Measurements from ENCODE around the gene PLET1.

Gene PLET1

GRCh38 chr11:112255067-112255720, 5.5 kb downstream of the PLET1 start:
- Histone ChIP-seq H3K27me3 (ENCODE audit: insufficient read depth, low read length) (no peaks in the 10 kb centered on the region; the same call in 1 of the 2 replicates), H2AFZ (ENCODE audit: low read length) (no peak overlapping the region), H3K4me2 (ENCODE audit: low read length) (no peak overlapping the region), H3K9me3 (ENCODE audit: low read length) (no peaks in the 10 kb centered on the region), H3K9ac (ENCODE audit: low read length) (no peak overlapping the region), H3K4me1 (ENCODE audit: insufficient read depth, low read length, severe bottlenecking) (no peaks in the 10 kb centered on the region), H3K9me2 (ENCODE audit: low read depth, low read length) (no peaks in the 10 kb centered on the region), H3K79me2 (ENCODE audit: insufficient read depth, low read length) (no peaks in the 10 kb centered on the region), H3K4me3 (ENCODE audit: low read depth, low read length, poor library complexity, severe bottlenecking) (no peak overlapping the region), H3F3A (ENCODE audit: insufficient read depth, low read length) (no peaks in the 10 kb centered on the region), H3K27ac (ENCODE audit: low read depth, low read length, poor library complexity, severe bottlenecking) (no peak overlapping the region), H4K20me1 (ENCODE audit: insufficient read depth, low read length) (no peaks in the 10 kb centered on the region), H3K36me3 (ENCODE audit: insufficient read depth, low read length) (no peaks in the 10 kb centered on the region)
- TF ChIP-seq EZH2 (IDR thresholded peaks at IDR 0.05; ENCODE audit: borderline replicate concordance, low read length): no peak
- no peak for TF ChIP-seq CTCF (IDR thresholded peaks at IDR 0.05; ENCODE audit: low read length)

- Histone ChIP-seq H3K9me2 (ENCODE audit: low read depth, low read length) (no peaks in the 10 kb centered on the region), H3K36me3 (ENCODE audit: insufficient read depth, low read length) (no peaks in the 10 kb centered on the region), H3K4me2 (ENCODE audit: low read length) (no peak overlapping the region), H3K4me3 (ENCODE audit: low read depth, low read length, poor library complexity, severe bottlenecking) (no peak overlapping the region), H3K27ac (ENCODE audit: low read depth, low read length, poor library complexity, severe bottlenecking) (no peak overlapping the region), H4K20me1 (ENCODE audit: insufficient read depth, low read length) (no peaks in the 10 kb centered on the region), H3K9me3 (ENCODE audit: low read length) (no peaks in the 10 kb centered on the region), H3K4me1 (ENCODE audit: insufficient read depth, low read length, severe bottlenecking) (no peaks in the 10 kb centered on the region), H3K27me3 (ENCODE audit: insufficient read depth, low read length) (no peaks in the 10 kb centered on the region; the same call in 1 of the 2 replicates), H3F3A (ENCODE audit: insufficient read depth, low read length) (no peaks in the 10 kb centered on the region), H3K79me2 (ENCODE audit: insufficient read depth, low read length) (no peaks in the 10 kb centered on the region), H2AFZ (ENCODE audit: low read length) (no peak overlapping the region), H3K9ac (ENCODE audit: low read length) (no peak overlapping the region)
- TF ChIP-seq CTCF (IDR thresholded peaks at IDR 0.05; ENCODE audit: low read length) (no peak), EZH2 (IDR thresholded peaks at IDR 0.05; ENCODE audit: borderline replicate concordance, low read length) (no peak)
Measured at GRCh38 chr11:112253605-112254242, 6.9 kb downstream of the PLET1 start.

- Histone ChIP-seq H3K27ac (ENCODE audit: low read depth, low read length, poor library complexity, severe bottlenecking) (no peak overlapping the region), H3K9ac (ENCODE audit: low read length) (no peak overlapping the region), H3K4me3 (ENCODE audit: low read depth, low read length, poor library complexity, severe bottlenecking) (no peak overlapping the region), H2AFZ (ENCODE audit: low read length) (no peak overlapping the region), H3K36me3 (ENCODE audit: insufficient read depth, low read length) (no peaks in the 10 kb centered on the region), H3K79me2 (ENCODE audit: insufficient read depth, low read length) (no peaks in the 10 kb centered on the region), H4K20me1 (ENCODE audit: insufficient read depth, low read length) (no peaks in the 10 kb centered on the region), H3K4me1 (ENCODE audit: insufficient read depth, low read length, severe bottlenecking) (no peaks in the 10 kb centered on the region), H3K4me2 (ENCODE audit: low read length) (no peak overlapping the region), H3K27me3 (ENCODE audit: insufficient read depth, low read length) (no peaks in the 10 kb centered on the region), H3F3A (ENCODE audit: insufficient read depth, low read length) (no peaks in the 10 kb centered on the region), H3K9me3 (ENCODE audit: low read length) (0 out of 2 replicates have a peak, but pooled peaks cover under 1% of the 10 kb centered on the region), H3K9me2 (ENCODE audit: low read depth, low read length) (no peaks in the 10 kb centered on the region)
- no peak for TF ChIP-seq EZH2 (IDR thresholded peaks at IDR 0.05; ENCODE audit: borderline replicate concordance, low read length)
- TF ChIP-seq CTCF (IDR thresholded peaks at IDR 0.05; ENCODE audit: low read length): no peak
Measured at GRCh38 chr11:112249871-112250610, 10.6 kb downstream of the PLET1 start.
